Measurements from ENCODE around the gene ECHDC3. TPM values are rescaled to one million over a fixed set of nuclear protein-coding genes. Genes with fewer than 3 reads are reported as not detected.

The ECHDC3 gene
- total and polyA plus RNA-seq, 2 of the 13 experiments (the other 11 are each of a cell fraction or from before 2014, with no cell fraction given) = not detected

- TF ChIP-seq HMGXB3 (CRISPR knock-in tag; IDR thresholded peaks at IDR 0.05; ENCODE audit: borderline replicate concordance) (no peak), ZNF558 (CRISPR knock-in tag; IDR thresholded peaks at IDR 0.05; ENCODE audit: borderline replicate concordance) (peak; percentile 40; the same call in 1 of the 2 replicates), EP300 (IDR thresholded peaks at IDR 0.05; ENCODE audit: low read depth in 2 of 2, low read length in 2 of 2) (no peak), EP300 (CRISPR knock-in tag; IDR thresholded peaks at IDR 0.05; ENCODE audit: borderline replicate concordance) (0 out of 2 replicates have a peak, but pooled peaks have one; percentile 38), TCF12 (IDR thresholded peaks at IDR 0.05) (no peak), TCF12 (CRISPR knock-in tag; IDR thresholded peaks at IDR 0.05) (peak; percentile 47; the same call in 1 of the 2 replicates), ZNF597 (CRISPR knock-in tag; IDR thresholded peaks at IDR 0.05) (no peak), ZFP62 (CRISPR knock-in tag; IDR thresholded peaks at IDR 0.05) (no peak), PBX2 (CRISPR knock-in tag; IDR thresholded peaks at IDR 0.05) (no peak), E2F5 (CRISPR knock-in tag; conservative IDR thresholded peaks at IDR 0.05) (0 out of 2 replicates have a peak, but pooled peaks have one; percentile 20), MAX (IDR thresholded peaks at IDR 0.05) (peak; percentile 65), ZGPAT (CRISPR knock-in tag; IDR thresholded peaks at IDR 0.05) (peak; percentile 17; the same call in 1 of the 2 replicates), KAT2B (IDR thresholded peaks at IDR 0.05; ENCODE audit: borderline replicate concordance, low read depth, low read length) (no peak), ZNF784 (CRISPR knock-in tag; IDR thresholded peaks at IDR 0.05; ENCODE audit: borderline replicate concordance) (peak; percentile 45; the same call in 1 of the 2 replicates), SOX5 (CRISPR knock-in tag; IDR thresholded peaks at IDR 0.05; ENCODE audit: borderline replicate concordance) (0 out of 2 replicates have a peak, but pooled peaks have one; percentile 6), ATF7-NPFF (CRISPR knock-in tag; IDR thresholded peaks at IDR 0.05; ENCODE audit: low read depth) (0 out of 2 replicates have a peak, but pooled peaks have one; percentile 17), NONO (IDR thresholded peaks at IDR 0.05) (no peak), NONO (CRISPR knock-in tag; conservative IDR thresholded peaks at IDR 0.05) (0 out of 2 replicates have a peak, but pooled peaks have one; percentile 9)
Measured at GRCh38 chr10:11697718-11698527, 44.3 kb upstream of the ECHDC3 start (continued).

Measured in HepG2 (cell line).